Hematopoietic multipotent progenitor cell (in vitro differentiated cells): ENCODE data around the gene FAM78A. TPM values are rescaled to one million over a fixed set of nuclear protein-coding genes. Genes with fewer than 3 reads are reported as not detected.
"Not testable (repeated sequence)": the region's sequence is repeated elsewhere in the genome, so short reads cannot be mapped to it uniquely, and the experiment has no call there.

Source experiments
- DNase-seq, 3 donors: peaks; one replicate each; pipeline ENCODE4 v3.0.0-alpha.2; 2011 to 2015; ENCODE audit warnings: low read depth in 2 of 3, low spot score in 2 of 3
- total RNA-seq: library from RNA; depleted of rRNA; stranded (reverse); fragments of >200 nt; gene quantifications from one replicate; pipeline ENCODE4 v1.2.3, GENCODE V29; 2012

The FAM78A gene
- total RNA-seq, 1 donor = 70.3 TPM

GRCh38 chr9:131270171-131271015 lies 5.9 kb downstream of the FAM78A start:
- DNase-seq = peak in 1 of 3 donors; percentile 61

DNA sequence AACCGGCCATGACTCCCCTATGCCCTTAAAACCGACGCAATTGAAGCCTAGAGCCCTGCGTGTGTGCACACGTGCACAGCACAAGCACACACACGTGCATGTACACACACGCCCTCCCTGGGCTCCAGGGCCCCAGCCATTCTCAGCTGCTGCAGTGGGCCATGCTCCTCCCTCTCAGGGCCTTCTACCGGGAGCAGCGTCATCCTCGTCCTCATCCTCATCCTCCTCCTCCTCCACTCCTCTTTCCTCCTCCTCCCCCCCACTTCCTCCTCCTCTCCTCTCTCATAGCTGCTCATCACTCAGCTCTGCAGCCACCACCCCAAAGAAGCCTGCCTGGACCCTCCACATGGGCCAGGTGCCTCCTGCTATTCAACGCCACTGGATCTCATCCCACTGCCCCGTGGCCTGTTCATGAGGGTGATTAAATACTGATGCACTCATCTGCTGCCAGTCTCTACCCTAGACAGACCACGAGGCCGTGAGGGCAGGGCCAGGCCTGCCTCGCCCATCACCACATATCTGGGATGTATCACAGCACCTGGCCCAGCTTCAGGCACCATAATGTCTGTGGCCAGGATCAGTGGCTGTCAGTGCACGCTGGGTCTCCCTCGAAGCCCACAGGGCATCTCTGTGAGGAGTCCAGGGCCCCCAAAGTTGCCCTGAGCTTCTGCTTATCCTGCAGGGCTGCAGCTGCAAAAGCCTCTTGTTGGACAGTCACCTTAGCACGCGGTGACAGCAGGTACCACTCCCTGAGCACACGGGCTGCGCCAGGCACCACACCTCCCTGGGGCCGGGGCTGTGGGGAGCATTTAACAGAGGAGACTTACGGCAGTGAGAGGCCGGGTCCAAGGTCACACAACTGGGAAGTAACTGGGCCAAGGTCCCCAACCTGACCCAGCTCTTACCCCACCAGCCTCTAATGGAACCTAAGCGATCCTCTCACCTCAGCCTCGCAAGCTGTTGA lies 9.8 kb downstream of the FAM78A start:
- DNase-seq = no peak

GRCh38 chr9:131264231-131264630 lies 12.1 kb downstream of the FAM78A start:
- peak in 1 of 3 donors; percentile 25 for DNase-seq

DNA sequence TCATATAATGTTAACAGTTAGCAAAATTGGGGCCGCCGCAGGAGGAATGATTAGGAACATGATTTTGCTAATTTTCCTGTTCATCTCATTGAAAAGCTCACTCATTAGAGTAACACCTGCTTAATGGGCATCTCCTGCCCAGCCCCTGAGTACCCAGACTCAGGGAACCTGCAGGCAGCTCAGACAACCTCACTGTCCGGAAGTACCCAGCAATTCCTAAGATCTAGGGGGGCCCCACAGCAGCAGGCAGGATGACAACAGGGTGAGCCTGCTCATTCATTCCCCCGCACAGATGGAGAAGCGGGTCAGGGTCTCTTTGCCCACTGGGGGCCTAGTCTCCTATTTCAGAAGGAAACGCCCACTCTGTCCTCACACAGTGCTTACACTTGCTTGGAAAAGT lies 12.6 kb downstream of the FAM78A start:
- DNase-seq = no peak

DNA sequence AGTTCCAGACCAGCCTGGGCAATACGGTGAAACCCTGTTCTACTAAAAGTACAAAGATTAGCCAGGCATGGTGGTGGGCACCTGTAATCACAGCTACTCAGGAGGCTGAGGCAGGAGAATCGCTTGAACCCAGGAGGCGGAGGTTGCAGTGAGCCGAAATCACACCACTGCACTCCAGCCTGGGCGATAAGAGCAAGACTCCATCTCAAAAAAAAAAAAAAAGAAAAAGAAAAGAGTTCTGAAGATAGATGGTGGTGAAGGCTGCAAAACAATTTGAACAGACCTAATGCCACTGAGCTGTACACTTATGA lies 13.3 kb downstream of the FAM78A start:
- not testable (repeated sequence) for DNase-seq

DNA sequence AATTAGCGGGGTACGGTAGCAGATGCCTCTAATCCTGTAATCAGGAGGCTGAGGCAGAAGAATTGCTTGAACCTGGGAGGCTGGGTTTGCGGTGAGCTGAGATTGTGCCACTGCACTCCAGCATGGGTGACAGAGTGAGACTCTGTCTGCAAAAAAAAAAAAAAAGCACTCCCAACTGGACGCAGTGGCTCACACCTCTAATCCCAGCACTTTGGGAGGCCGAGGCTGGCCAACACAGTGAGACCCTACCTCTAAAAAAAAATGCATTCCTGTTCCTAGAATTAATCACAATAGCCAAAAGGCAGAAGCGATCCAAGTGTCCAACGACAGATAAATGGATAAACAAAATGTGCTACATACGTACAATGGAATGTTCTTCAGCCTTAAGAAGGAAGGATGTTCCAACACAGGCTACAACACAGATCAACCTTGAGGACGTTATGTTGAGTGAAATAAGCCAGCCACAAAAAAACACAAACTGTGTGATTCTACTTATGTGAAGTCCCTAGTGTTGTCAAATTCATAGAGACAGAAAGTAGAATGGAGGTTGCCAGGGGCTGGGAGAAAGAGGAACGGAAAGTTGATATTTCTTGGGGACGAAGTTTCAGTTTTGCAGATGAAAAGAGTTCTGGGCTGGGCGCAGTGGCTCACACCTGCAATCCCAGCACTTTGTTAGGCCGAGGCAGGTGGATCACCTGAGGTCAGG lies 13.8 kb downstream of the FAM78A start:
- DNase-seq = no peak

DNA sequence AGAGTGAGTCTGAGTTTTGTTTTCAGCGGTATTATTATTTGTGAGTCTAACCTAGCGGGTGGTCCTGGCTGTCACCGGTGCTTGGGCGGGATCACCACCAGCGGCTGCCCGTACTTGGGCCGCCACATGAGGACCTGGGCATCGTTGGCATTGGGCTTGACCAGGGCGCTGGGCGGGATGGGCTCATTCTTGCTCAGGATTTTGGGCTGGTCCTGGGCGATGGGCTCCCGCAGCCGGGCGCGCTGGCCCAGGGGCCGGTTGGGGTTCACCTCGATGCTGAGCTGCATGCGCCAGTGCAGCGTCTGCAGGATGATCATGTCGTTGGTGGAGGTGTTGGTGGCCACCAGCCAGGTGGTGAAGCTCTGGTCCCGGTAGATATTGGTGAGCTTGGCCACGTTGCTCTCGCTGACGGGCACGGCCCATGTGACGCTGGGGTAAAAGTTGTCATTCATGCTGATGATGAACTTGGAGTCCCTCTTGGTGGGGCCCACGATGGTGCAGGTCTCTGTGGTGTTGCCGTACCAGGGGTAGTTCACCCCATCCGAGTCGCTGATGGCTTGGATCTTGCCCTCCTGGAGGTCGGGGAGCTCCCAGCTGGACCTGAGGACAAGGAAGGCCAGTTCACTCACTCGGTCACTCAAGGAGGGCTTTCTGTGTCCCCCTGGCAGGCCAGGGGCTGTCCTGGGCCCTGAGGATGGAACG lies 15.4 kb downstream of the FAM78A start:
- no peak for DNase-seq

- no peak for DNase-seq
Measured at GRCh38 chr9:131259916-131260597, 16.3 kb downstream of the FAM78A start.

DNA sequence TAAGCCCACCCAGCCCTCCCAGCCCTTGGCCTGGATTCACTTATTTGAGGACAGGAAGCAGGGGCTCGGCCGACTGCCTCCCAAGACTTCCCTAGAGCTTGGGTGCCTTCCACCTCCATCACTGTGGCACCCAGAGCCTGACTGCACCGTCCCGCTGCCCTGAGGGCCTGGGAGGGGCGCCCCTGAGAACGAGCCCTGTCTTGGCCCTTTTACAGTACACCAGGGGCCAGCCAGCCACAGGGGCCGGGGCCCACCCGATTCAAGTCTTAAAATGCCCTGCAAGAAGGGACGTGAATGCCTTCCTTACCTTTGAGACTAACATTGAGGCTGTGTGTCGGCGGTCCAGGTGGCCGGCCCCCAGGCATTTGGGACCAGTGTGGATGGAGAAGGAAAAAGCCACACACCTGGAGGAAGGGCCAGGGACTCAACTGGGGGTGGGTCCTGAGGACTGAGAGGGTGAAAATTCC lies 16.8 kb downstream of the FAM78A start:
- DNase-seq = no peak

DNA sequence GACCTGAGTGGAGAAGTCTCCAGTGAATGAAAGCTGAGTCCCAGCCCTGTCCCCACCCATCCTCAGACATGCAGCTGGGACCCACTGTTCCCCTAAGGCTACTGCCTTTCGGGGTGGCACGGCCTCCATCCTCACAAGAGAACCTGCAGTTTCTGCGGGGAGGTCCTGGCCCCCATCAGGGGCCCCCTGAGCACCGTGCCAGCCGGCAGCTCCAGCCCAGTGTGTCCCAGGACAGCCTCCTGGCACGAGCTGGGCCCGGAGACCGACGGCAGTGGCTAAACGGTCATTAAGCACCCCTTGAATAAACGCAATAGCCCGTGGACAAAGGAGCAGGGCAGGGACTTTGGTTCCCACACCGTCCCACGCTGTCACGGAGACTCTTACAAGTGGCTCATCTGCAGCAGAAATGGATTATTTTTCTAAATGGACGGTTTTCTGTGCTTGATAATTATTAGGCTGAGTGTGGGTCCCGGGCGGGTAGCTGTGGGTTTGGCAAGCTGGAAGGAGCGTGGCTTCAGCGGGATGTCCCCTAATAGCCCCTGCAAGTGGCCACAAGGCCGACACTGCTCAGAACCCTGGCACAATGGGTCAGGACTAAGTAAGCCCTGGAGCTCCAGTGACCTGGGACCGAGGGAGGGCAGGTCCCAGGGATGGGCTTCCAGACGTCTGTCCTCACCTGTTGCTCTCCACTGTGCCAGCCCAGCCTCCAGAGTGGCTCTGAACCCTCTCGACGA lies 17.4 kb downstream of the FAM78A start:
- no peak for DNase-seq

GRCh38 chr9:131258186-131258585 lies 18.1 kb downstream of the FAM78A start:
- no peak for DNase-seq

DNA sequence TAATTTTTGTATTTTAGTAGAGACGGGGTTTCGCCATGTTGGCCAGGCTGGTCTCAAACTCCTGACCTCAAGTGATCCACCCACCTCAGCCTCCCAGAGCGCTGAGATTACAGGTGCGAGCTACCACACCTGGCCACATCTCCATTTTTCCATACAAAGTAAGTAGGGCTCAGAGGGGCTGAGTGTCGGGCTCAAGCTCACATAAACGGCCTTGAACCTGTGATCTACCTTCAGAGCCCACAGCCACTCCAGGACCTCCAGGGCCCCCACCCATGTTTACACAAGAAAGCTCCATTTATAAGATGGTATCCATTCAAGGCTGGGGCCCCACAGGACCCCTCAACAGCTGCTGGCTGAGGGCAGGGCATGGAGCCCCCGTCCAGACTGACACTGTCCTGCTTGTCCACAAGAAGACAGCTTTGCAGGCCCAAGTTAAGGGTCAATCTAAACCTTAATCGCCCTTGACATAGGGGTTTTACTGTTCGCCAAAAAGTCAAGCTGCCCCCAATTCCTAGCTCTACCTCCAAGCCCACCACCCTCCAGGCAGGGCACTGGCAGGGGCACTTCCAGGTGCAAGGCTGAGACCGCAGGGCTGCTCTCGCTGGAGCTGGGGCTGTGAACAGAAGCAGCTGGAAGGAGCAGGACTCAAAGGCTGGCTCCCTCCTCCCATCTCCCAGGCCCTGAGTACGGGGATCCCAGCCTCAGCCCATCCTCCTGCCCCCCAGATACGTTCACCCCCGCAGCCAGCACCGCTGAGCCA lies 18.9 kb downstream of the FAM78A start:
- no peak for DNase-seq

GRCh38 chr9:131255676-131256197 lies 20.6 kb downstream of the FAM78A start:
- DNase-seq = no peak

DNA sequence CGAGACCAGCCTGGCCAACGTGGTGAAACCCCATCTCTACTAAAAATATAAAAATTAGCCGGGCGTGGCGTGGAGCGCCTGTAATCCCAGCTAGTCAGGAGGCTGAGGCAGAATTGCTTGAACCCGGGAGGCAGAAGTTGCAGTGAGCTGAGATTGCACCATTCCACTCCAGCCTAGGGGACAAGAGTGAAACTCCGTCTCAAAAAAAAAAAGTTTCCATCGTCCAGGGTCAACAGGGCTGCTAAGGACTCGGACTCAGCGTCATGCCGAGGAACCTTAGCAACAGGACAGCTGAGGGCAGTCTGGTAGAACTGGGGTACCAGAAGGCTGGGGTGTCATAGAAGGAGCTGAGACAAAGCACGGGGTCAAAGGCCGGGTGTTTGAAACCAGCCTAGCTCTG lies 21.7 kb downstream of the FAM78A start:
- DNase-seq = no peak

DNA sequence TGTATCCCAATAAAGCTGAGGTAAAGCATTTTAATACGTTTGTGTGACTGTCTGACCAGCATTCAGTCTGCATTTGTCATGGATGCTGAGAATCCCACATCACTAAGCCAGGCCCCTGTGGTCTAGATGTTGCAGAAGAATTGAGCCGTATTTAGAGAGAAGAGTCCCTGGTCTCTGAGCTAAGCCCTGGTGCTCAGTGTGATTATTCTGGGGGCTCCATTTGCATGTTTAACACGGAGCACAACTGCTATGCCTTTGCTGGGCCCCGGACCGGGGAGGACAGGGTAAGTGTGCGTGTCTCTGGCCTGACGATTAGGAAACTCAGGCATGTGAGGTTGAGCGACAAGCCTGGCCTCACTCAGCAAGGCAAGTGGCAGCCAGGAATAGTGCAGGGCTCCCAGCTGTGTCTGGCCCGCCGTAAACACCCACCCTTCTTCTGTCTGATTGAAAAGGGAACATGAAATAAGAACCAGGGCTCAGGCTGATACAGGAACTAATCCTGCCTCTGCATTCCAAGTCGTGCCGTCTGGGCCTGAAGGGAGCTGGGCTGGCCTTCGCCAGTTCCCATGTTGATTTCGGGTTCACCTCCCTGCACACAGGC lies 22.3 kb downstream of the FAM78A start:
- peak in 1 of 3 donors; percentile 65 for DNase-seq

DNA sequence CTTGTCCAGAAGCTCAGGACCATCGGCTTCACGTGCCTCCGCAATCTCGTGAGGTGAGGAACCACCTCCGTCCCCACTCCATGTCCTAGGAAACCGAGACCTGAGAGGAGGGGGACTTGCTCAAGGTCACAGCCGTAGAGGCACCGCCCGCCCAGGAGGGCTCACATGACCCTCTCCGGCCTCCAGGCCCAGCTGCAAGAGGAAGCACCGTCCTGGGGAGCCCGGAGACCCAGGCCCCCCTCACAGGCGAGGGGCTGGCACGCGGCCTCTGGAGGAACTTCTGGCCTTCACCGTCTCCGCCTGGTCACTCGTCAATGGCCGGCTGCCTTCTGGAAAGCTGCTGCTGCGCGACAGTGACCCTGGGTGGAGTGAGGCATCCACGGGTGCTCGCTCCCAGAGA lies 24.2 kb downstream of the FAM78A start:
- DNase-seq = no peak

- no peak for DNase-seq
Measured at GRCh38 chr9:131246618-131247017, 29.7 kb downstream of the FAM78A start.

GRCh38 chr9:131244331-131244730 lies 32.0 kb downstream of the FAM78A start:
- not testable (repeated sequence) for DNase-seq
